NCI-H2196 (cell line): ENCODE data around the gene METTL4.
A peak's percentile ranks its signal among the peaks of the same experiment; 100 is the strongest.
"Not testable (repeated sequence)": the region's sequence is repeated elsewhere in the genome, so short reads cannot be mapped to it uniquely, and the experiment has no call there.

ENCODE experiments used
- DNase-seq: peaks from one replicate; lab custom pipeline; 2025; ENCODE audit not compliant: unreplicated experiment; lab: John Stamatoyannopoulos, UW

Gene METTL4

DNA sequence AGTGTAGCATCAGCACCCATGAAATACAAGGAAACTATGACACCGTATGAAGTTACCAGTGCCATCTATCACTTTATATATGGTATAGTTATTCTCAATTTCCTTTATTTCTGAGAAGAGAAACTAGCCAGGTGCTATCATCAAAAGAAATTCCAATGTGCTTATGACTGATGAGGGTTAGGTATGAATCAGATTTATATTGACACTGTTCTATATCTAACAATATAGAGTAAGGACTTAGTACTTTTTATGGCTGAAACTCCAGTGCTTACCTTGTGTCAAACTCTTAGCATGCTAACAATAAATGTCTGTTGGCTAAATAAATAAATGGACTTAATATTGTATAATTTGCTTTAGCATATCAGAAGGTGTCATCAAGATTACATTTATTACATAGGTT lies 6.9 kb downstream of the METTL4 start:
- DNase-seq, result no peak

DNA sequence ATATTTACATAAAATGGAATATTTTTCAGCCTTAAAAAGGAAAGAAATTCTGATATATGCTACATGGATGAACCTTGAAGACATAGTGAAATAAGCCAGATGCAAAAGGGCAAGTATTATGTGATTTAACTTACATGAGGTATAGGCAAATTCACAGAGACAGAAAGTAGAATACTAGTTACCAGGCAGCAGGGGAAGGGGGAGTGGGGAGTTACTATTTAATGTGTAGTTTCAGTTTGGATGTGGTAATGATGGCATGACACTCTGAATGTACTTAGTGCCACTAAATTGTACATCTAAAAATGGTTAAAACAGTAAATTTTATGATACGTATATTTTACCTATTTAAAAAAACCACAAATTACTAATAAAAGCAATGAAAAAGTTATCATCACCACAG lies 12.1 kb downstream of the METTL4 start:
- DNase-seq, result no peak

DNA sequence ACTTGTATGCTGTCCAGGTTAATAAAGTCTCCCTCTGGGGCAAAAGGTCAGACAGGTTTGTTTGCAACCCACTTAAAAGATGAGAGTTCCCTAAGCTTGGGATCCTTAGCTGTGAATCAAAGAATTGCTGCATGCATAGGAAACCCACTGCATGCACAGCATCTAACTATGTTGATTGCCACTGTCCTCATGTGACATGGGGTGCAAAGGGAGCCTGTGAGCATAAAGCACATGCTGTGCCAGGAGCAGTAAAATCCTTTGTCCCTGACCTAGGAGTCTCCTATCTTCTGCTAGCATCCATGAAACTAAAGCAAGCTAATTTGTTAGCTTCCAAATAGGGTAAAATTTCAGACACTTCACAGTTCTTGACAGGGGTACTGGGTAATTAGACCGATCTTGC lies 13.8 kb downstream of the METTL4 start:
- DNase-seq, result no peak

DNA sequence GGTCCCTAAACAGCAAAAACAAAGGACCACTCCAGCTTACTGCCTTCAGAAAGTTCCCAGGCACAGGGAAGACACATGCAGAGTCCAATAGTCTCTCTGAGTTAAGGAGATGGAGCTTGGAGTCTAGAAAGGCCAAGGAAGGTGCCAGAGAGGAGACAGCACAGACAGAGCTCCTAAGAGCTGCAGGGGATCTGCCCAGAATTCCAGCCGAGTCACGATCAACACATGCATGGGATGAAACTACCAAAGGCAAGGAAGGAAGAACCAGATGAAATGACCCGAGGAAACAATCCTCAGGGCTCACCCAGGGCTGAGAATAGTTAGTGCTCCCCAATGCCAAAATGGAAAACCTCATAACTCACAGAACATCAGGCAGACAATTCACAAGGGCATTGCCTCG lies 15.4 kb downstream of the METTL4 start:
- no peak for DNase-seq

DNA sequence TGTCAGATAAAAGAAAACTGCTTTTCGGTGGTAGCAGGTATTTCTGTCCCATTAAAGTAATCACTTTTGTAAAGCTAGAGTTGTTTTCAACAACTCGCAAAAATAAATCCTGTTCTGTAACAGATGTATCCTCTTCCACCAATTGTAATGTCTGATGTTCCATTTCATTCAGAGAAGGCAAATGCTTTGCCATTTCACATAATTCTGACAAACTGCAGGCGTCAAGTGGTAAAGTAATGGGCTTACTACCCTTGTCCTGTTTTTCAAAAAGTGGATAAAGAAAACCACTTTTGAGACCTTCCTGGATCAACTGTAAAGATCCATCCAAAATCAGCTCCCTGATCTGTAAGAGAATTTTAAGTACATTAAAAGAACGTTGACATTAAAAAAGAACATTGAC lies 16.6 kb downstream of the METTL4 start:
- no peak for DNase-seq

DNA sequence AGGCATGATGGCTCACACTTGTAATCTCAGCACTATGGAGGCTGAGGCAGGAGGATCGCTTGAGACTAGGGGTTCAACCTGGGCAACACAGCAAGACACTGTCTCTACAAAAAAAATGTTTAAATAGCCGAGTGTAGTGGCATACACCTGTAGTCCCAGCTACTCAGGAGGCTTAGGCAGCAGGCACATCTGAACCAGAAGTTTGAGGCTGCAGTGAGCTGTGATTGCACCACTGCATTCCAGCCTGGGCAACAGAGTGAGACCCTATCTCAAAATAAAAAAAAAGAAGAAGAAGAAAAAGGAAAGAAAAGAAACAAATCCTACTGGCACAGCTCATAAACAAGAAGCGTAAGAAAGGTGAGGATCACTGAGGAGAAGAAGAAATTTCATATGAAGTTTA lies 19.9 kb downstream of the METTL4 start:
- DNase-seq, result no peak

DNA sequence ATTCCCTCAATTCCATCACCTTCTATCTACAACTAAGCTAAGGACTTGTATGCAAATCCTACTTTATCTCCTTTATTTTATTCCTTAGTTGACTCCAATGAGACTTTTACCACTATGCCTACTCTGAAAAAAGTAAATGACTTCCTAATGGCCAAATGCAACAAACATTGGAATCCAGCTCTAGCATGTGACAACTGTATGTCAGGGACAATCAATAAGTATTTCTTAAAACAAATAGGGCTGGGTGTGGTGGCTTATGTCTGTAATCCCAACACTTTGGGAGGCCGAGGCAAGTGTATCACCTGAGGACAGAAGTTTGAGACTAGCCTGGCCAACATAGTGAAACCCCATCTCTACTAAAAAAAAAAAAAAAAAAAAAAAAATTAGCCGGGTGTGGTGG lies 21.8 kb downstream of the METTL4 start:
- no peak for DNase-seq

DNA sequence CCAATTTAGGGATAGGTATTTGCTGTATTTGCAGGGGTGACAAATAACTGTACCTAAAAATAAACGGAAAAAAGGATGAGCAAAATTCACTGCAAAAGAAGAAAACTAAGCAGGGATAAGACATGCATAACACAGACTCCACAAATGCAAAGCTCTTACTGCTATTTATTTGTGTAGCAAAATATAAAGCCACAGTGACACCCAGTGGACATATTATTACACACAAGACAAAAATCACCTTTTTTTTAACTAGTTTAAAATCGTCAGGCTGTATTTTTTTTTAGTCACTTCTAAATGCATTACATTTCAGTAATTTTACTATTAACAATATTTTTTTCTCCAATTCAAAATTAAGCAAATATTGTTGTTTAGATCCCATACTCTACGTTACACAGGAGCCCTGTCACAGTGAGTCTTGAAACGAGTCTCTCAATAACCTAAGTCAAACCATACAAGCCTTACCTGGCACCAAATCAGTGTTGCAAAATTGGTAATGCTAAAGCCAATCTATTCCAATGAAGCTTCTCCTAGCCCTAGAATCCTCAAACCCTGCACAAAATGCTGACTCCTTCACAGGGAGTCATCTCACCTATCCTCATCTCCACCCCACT lies 23.7 kb downstream of the METTL4 start:
- DNase-seq, result peak; percentile 76

DNA sequence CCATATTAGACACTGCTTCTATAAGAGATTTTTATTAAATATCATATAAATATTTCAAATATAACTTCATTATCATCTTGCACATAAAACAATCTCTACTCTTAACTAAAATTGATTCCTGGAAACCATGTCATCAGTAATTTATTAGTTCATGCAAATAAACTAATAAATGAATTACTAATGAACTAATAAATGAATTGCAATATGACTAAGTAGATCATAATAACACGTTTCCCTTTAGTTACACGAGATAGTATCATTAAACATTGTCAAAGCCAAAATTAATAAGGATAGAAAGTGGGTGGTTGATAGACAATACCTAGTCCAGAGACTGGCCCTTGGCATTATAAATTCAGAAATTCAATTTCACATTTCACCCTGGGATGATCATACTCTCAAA lies 26.1 kb downstream of the METTL4 start:
- no peak for DNase-seq

DNA sequence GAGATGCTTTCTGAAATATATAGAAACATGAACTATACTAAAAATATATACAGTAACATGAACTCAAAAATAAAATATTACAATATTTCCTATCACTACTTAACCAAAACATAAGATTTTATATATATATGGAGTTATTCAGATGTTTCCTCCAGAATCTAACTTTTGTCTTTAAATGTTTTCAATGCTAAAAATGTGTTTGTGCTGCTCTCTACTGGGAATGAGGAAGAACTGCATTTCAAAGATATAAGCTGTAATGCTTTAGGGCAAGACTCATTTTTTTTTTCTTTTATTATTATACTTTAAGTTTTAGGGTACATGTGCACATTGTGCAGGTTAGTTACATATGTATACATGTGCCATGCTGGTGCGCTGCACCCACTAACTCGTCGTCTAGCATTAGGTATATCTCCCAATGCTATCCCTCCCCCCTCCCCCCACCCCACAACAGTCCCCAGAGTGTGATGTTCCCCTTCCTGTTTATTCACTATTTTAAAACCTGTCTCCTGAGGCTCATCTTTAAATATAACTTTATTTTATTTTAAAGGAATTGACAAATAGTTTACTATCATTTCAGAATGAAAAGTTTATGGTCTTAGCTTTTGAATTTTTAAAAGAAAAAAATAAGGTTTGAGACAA lies 29.3 kb downstream of the METTL4 start:
- DNase-seq, result peak; percentile 31

DNA sequence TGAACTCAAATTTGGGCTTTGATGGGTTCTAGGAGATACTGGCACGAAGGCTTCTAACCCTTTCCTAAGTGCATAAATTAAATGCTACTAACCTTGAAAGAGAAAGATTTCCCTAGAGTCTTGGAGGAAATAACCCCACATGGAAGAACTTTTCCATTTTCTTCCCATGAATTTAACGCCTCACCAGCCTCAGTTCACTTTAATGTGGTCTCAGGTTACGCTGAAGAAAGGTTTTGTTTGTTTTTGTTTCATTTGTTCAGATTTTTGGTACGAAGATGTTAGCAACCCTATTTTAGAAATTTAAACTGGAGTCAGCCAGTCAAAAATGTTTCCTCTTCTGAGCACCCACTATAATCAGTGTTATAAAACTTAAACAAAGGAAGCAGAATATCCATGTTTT lies 30.7 kb downstream of the METTL4 start:
- DNase-seq, result no peak

DNA sequence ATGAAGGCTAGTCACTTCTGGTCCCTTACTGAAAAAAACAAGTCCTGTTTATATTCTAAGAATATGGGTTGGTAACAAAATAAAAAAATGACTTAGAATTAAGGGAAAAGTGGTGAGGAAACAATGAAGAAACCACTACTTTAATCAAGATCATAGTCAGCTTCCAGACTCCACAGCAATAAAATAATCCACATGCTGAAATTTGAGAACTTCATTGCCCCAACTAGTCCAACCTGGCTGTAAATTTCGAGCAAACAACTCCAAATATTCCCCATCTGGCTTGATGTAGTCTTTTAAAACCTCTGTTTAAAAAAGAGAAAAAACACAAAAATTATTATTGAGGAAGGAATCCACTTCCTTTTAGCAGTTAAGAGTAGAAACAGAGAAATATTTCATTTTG lies 32.5 kb downstream of the METTL4 start:
- no peak for DNase-seq

DNA sequence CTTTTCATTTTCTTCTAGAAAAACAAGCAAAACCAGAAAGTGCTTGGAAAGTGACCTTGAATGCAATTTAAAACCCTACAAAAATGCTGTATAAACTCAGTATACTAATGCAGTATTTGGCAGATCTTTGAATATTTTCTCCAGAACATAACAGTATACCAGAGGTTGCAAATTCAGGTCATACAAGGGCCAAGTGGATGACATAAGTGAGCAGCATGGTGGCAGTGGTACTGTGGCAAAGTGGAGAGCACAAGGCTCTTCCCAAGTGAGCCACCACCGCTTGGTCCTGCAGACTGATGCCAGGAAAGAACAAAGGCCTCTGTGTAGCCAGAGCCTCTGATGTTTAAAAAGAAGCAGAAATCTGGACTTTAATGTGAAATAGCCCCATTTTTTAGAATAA lies 33.1 kb downstream of the METTL4 start:
- DNase-seq, result no peak

DNA sequence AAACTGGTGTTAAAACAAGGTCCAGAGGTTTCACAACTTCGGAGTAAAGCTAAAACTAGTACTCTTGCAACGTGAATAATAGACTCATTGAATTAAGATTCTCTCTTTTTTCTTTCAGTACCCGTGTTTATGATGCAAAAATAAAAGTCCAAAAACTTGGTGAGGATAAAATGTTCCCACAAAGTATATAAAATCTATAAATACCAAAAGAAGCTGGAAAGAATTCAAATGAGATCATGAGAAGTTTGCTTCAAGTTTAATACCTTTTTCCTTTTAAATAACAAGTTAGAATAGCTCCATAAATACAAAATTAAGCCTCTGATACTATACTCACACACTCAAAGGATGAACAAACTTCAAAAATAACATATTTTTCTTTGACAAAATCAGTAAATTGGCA lies 34.0 kb downstream of the METTL4 start:
- DNase-seq, result no peak

DNA sequence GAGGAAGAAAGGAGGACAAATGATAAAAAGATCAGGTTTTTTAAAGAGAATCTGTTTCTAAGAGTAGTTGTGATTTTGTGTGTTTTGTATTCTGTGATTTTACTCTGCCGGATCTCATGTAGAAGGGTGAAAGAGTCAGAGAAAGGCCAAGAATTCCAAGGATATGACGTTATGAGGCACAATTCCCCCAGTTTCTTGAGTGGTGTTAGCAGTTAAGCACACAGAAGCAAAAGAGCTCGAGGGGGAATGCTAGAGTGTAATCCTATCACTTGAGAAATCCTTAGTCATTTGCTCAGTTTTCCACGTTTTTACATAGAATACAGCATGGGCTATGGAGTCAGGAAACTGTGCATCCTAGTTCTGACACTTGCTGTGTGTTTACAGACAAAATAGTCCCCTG lies 34.8 kb downstream of the METTL4 start:
- no peak for DNase-seq

DNA sequence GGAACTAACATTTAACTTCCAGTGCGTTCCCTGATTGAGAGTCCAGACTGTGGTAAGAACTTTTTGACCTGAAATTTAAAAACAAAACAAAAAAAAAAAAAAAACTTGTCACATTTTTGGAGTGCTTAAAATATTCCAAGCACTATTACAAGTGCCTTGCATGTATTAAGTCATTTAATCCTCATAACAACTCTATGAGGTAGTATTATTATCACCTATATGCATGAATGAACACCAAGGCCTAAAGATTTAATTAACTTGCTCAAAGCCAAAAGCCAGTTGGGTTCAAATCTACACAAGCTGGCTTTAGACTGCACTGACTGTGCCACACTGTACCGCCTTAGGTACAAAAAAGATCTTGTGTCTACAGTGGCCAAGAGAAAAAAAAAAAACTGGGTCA lies 35.2 kb downstream of the METTL4 start:
- DNase-seq, result no peak

DNA sequence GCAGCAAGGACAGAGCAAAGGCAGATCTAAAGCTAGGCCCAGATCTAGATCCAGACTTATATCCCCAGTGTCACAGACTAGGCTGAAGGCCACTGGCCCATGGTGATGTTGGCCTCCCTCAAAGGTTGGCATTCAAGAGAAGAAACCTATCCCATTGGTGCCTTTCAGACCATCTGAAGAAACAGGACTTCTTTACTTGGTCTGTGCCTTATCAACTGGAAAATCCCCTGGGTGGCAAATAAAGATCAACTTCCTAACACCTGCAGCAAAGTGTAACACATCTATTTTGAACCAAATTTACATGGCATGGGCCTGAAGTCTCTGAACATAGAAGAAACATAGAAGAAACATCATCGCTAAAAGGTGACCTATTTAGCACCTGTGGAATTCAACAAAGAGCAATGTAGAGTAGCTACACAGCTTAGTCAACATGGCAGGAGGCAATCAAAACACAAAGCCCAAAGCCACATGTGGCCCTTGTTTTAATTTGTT lies 35.8 kb downstream of the METTL4 start:
- no peak for DNase-seq

DNA sequence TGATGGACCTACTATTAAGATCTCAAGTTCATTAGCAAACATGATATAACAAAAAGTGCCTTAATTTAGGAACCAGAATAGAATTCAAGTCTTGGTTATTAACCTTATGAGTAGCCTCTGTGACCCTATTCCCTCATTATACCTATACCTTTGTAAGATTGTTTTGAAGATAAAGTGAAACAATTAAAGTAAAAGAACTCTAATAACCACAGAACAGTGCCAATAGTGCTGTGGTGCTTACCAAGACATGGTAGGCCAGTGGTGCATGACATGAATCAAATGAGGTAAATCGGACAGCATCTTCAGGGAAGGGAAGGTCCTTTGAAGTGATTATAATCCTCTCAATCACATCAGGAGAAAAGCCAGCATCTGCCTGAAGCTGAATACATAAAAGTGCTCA lies 36.4 kb downstream of the METTL4 start:
- no peak for DNase-seq

DNA sequence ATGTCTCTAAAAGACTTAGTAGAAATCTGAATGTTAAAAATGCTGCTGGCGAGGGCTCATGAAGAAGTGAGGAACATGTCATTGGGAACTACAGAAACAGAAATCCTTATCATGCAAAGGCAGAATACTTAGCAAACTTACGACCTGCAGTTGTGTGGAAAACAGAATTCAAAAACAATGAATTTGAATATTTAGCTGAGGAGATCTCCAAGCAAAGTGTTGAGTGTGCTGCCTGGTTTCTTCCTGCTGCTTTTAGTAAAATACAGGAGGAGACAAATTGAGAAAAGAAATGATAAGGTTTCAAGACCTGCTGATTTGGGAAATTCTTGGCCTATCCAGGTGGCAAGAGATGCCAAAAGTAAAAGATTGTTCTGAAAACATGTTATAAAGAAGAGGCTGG lies 38.5 kb downstream of the METTL4 start:
- no peak for DNase-seq

DNA sequence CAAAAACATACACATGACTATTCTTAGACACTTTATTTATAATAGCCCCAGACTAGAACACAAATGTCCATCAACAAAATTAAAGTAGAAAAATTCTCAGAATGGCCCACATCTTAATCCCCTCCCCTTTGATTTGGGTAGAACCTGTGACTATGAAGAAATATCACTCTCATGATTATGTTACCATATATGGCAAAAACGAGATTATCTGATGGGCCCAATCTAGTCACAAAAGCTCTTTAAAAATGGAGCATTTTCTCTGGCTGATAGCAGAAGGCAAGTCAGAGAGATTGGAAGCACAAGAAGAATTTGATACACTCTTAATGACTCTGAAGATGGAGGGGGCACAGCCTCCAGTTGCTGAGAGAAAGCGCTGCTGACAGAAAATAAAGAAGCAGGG lies 39.6 kb downstream of the METTL4 start:
- DNase-seq, result no peak

DNA sequence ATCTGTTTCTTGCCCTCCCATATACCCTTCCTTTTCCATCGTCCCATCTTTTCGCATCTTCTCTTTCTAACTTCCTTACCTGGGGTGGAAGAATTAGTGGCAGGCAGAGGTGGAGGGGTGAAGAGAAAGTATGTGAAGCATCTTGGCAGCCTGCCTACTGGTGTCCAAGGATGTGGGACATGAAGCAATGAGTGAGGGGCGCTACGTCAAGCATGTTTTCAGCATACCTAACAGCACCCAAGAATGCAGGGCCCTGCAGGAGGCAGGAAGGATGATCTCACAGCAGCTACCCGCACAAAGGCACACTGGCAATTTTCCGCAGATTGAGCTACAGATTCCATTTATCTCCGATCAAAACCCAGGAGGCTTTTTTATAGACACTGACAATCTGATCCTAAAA lies 42.2 kb downstream of the METTL4 start:
- DNase-seq, result no peak

DNA sequence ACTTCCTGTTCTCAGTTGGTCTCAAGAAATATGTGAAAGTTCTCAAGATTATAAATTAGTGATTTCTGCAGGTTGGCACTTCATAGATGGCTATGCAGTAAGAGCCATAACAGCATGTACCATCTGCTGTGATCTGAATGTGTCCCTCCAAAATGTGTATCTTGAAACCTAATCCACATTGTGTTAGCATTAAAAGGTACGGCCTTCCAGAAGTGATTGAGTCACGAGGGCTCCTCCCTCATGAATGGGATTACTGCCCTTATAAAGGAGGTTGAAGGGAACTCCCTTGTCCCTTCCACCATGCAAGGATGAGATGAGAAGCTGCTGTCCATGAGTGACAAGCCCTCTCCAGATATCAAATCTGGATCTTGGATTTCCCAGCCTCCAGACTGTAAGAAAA lies 45.0 kb downstream of the METTL4 start:
- no peak for DNase-seq

DNA sequence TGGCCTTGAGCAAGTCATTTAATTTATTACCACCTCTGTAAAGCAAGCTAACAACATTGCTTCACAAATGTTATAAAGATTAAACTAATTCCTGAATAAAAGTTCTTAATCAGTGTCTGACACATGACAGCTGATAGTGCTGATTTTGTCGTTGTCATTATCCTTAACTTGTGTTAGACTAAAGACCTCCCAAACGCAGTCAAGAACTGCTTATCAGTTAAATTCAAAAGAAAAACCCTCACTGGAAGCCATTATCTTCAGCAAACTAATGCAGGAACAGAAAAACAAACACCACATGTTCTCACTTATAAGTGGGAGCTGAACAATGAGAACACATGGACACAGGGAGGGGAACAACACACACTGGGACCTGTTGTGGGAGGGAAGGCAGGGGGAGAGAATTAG lies 46.5 kb downstream of the METTL4 start:
- DNase-seq, result not testable (repeated sequence)
